Amniotic stem cell (primary cell): ENCODE data around the gene CA10.

Source experiments
- DNase-seq: peaks from one replicate; lab custom pipeline; 2025; lab: John Stamatoyannopoulos, UW

CA10 gene

DNA sequence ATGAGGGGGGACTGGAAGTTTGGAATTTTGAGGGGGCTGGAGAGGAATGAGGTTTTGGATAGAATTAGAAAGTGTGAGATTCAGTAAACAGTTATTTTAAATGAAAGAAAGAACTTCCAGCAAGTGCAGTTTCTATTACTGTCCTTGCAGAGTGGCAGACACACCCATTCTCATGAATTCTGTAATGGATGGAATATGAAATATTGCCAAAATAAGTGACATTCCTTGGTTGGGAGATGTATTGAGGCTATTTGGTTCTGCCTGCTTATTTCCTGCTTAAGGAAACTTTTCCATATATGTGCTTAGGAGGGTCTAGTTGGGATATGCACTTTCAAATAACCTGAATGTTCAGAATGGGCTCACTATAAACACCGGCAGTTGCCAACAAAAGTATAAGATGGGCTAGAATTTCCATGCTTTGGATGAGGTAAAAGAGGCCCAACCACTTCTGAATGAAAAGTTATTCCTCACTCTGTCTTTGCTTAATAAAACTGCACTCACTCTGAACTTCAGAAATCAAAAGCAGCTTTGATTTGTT is 434.4 kb downstream of the CA10 start:
- no peak for DNase-seq

DNA sequence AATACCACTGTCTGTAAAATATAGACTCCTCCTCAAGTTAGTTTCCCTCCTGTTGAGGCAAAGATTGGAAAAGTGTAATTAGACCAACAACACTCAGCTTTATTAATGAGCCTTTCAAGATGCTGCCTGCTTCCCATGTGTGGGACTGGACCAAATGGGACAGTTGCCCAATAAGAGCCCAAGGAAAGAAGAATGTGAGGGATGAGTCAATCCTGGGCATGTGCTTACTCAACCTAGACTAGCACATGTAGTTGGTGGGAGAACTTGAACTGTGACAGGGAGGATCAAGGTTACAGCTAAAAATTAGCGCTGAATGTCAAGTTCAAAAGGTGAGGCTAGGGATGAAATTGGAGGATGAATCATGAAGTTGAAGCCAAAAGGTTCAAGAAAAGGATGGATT is 435.5 kb downstream of the CA10 start:
- DNase-seq: no peak

GRCh38 chr17:51721730-51722129 is 436.8 kb downstream of the CA10 start:
- DNase-seq: no peak

DNA sequence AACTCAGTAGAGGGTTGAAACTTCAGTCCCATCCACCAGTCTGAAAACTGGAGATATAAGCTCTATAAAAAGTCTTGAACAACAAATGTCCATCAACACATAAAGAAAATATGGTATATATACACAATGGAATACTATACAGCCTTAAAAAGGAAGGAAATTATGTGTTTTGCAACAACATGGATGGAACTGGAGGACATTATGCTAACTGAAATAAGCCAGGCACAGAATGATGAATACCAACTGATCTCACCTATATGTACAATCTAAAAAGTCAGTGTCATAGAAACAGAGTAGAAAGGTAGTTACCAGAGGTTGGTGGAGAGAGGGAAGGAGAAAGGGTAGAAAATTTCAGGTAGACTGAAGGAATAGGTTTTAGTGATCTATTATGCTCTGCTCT is 438.1 kb downstream of the CA10 start:
- DNase-seq: no peak

DNA sequence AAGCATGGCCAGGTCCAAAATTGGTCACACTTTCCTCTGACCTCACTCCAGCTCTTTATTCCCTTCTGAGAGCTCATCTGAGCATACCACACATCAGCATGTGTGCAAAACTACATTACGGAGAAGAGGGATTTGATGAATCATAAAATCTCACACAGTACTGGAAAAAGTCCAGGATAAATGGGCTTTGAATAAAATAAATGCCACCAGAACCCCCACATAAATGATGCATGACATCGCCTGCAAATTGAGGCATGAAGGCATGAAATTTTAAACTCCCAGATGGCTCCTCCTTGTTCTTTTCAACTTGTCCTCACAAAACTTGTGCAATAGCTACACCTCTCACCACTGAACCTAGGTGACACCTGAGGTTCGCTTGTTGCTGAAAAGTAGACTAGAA is 439.5 kb downstream of the CA10 start:
- no peak for DNase-seq

DNA sequence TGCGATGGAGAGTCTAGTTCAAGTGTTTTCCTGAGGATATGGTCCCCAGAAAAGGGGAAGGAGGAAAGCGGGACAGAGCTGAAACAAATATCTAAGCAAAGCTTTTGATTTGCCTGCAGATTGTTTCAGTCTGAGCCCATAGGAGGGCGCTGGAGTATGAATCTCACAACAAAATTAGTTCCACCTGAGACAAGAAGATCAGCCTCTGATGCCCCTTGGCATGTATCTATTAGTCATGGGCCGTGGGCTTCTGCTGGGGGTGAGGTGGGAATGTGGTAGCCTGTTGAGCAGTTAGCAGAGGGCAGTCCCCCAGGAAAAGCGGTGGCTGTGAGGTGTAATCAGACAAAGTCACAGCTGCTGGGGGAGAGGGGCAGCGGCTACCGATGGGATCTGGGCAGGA is 446.9 kb downstream of the CA10 start:
- no peak for DNase-seq

DNA sequence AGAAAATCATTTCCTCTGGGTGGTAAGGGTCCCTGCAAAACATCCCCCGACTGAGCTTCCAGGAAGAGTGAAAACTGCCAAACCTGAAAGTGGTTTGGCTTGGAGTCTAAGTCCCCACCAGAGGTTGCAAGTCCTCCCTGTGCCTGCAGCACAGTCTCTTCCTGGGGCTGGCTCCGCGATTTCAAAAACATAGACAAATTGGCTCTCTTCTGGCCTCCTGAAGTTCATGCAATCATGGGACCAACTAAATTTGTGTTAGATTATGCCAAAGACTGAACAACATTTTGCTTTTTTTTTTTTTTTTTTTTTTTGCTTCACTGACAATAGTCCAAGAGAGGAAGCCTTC is 447.9 kb downstream of the CA10 start:
- no peak for DNase-seq

- no peak for DNase-seq
Measured at GRCh38 chr17:51709694-51710633, 448.6 kb downstream of the CA10 start.

- no peak for DNase-seq
Measured at GRCh38 chr17:51707216-51707615, 451.3 kb downstream of the CA10 start.

DNA sequence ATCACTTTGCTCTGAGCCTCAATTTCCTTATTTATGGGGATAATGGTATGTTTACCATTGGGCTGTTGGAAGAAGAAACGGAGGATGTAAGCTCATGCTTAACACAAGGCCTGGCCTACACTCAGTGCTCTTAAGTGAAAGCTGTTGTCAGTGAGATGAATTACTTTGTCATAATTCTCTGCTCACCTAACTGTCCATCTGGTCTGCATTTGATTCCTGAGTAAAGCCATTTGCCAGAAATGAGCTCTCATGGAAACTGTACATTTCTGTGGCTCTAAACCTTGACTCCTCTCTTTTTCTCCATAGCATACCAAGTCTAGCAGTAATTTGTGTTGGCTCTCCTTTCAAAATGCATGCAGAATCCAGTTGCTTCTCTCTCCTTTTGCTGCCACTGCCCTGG is 452.4 kb downstream of the CA10 start:
- no peak for DNase-seq

DNA sequence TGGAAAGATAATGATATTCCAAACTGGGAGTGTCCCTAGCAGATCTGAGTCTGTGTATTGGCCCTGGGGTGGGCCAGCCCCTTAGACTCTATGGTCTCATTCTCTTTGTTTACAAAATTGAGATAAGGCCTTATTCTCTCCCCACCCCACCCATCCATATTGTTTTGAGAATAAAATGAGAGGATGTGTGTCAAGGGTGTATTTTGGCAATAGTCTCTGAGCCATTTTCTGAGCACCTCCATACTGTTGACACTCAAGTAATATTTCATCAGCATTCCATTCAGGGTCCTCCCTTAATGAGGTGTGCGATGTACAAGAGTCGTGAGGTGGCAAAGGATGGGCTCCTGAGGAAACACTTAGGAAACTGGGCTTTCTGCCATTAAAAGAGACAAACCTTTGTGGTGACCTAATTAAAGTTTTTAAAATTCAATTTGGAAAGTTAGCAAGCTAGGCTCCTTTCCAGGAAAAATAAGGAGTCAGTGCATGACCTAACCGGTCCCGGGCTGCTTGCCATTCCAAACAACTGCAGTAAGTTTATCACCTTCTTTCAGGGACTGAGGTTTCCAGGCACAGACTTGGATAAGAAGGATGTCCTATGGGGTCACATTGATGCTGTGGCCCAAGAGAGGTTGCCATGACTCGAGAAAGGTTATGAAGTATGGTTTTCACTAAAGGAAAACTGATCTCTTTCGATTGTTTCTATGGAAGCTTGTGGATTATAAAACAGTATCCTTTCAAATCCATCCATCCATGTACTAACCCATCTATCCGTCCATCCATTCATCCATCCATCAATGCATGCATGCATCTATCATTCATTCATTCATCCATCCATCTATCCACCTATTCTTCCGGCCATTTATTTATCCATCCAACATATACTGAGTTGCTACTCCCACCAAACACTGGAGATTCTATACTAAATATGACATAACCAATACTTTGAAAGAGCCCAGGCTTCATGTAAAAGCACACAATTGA is 454.9 kb downstream of the CA10 start:
- DNase-seq: no peak

DNA sequence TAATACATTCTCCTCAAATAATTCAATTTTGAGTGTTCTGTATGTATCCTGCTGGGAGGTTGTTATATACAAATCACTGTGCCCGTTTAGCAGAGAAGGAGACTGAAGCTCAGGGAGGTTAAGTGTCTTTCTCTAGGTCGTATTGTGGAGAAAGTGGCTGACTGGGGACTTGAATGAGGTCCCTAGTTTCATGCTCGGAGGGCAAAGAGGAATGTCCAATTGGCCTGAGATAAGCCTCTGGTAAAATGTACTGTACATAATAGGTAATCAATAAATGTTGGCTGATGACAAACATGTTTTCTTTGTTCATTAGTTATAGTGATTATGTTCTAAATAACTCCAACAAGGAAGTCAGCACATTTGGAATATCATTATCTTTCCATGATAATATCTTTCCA is 455.6 kb downstream of the CA10 start:
- no peak for DNase-seq

DNA sequence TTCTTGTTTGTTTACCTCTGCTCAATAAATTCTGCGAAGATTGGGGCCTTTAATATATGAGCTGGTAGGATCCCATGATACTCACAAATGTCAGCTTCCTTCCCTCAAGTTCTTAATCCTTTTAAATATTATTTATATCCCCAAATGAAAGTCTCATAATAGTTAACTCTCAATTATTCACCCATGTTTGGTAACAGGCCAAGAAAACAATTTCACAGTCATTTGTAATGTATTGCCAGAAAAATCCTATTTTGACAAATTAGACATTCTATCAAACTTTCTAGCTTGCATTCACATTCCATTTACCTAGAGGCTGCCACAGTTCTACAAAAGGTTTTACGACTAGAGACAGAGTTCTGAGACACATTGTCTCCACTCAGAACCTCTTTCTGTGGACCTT is 457.0 kb downstream of the CA10 start:
- DNase-seq: no peak

- DNase-seq: no peak
Measured at GRCh38 chr17:51700011-51700760, 458.3 kb downstream of the CA10 start.

DNA sequence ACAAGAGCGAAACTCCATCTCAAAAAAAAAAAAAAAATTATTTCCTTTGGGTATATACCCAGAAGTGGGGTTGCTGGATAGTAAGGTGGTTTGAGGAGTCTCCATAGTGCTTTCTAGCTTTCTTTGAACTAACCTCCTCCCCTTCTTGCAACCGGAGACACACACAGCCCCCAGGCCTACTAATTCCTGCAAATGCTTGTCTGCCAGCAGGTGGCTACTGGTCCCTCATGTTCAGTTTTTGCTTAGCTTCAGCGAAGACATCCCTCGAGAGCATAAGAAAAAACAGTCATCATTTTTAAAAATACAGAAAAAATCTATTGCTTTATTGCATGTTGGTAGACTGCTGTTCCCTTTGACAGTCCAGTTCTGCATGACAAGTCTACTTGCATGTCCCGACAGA is 459.2 kb downstream of the CA10 start:
- no peak for DNase-seq

- no peak for DNase-seq
Measured at GRCh38 chr17:51692917-51693316, 465.6 kb downstream of the CA10 start.

DNA sequence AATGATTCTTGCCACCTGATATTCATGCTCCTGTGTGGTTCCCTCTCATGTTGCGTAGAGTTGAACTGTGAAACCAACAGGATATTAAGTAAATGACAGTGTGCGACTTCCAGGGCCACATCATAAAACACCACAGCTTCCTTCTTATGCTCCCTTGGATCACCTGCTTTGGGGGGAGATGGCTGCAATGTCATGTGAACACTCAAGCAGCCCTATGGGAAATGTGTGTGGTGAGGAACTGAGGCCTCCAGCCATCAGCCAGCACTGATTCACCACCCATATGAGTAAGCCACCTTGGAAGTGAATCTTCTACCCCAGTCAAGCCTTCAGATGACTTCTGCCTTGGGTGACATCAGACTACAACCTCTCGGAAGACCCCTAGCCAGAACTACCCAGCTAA is 470.6 kb downstream of the CA10 start:
- DNase-seq: no peak

DNA sequence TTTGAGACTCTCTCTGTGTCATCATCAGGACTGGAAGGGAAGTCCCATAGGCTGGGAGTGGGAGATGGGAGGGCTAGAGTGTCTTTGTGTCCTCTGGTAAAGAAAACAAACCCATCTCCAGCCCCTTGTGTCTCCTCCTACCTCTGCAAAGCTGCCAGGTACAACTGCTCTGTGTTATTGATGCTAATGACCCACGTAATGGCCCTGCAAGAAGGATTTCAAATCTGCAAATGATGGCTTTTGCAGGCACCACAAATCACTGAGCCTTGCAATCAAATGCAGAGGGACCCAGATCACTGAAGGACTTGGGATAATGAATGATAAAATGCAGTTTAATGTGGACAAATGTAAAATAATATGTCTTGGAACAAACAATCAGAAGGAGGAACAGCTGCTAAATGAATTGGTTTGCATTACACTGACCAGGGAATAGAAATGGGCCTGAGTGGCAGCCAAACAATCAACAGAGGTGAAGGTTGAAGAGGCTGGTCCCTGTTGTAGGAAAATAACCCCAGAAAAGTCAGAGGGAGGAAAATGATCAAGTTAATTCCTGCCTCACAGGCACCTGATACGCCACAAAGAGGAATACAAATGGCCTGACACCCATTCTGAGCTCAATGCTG is 473.1 kb downstream of the CA10 start:
- DNase-seq: no peak

DNA sequence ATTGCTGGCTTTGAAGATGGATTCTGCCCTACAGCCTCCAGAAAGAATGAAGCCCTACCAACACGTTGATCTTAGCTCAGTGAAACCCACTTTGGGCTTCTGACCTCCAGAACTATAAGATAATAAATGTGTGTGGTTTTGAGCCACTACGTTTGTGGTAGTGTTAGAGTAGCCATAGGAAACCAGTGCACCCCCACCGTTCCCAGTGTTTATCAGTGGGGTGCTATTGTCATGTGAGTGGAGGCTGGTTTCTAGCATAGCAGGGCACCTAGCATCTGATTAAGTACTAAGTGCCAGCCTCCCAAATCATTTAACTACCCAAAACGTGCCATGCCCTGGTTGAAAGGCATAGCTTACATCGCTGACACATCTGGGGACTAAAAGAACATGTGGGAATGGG is 474.3 kb downstream of the CA10 start:
- no peak for DNase-seq

- DNase-seq: no peak
Measured at GRCh38 chr17:51683291-51683690, 475.2 kb downstream of the CA10 start.

- no peak for DNase-seq
Measured at GRCh38 chr17:51682115-51682514, 476.4 kb downstream of the CA10 start.

DNA sequence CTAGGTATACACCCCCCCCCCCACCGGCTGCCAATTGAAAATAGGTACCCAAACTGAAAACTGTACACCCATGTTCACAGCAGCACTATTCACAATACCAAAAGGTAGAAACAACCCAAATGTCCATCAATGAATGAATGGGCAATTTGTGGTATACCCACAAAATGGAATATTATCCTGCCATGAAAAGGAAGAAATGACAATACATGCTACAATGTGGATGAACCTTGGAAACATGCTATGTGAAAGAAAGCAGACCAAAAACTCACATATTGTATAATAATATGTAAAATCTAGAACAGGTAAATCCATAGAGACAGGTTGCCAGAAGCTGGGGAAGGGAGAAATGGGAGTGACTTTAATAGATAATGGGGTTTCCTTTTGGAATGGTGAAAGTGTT is 480.6 kb downstream of the CA10 start:
- DNase-seq: no peak
